HTERT RPE-1 (cell line): ENCODE results near the gene ARF6.
"Not testable (repeated sequence)": the region's sequence is repeated elsewhere in the genome, so short reads cannot be mapped to it uniquely, and the experiment has no call there.

Experiments
- in situ Hi-C: fragments of 300-500 bp; cut with MboI; formaldehyde crosslinking; loops from 4 replicates; pipeline ENCODE4 v1.14.3; 2020; ENCODE audit warnings: low sequenced_read_pairs

Gene ARF6

GRCh38 chr14:49892636-49893308, at the start of gene ARF6:
Gene ARF6 (plus strand): TSS chr14:49893082. CDS start chr14:49893737, 655 bp downstream.
- in situ Hi-C loops, result no loop called here

DNA sequence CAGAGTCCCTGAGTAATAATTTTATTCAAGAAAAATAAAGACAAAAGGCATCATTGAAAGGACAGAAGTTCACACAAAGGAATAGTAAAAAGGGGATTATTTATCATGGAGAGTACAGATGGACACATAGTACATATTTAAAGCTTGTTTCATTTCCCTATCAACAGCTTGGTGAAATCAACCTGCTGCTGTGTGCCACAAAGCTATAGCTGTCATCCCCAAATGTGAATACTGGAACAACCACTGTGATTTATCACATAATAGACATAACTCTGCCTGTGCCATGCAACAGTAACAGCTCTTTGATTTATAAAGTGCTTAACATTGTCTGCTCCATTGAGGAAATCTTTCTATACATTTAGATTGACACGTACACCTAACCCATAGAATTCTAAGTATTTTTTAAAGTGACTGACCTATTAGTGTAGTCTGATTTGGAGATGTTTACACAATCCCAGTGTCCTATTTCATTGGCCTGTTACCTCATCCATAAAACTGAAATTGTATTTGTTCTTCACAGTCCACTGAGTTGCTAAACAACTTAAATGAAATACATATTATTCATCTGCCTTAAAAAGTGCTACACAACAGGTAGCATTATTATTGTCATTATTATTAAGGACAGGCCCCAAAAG, 43.6 kb upstream of the ARF6 start:
- in situ Hi-C loops, result no loop called here

- in situ Hi-C loops, result no loop called here
Observed at GRCh38 chr14:49851813-49852212, 41.1 kb upstream of the ARF6 start.

DNA sequence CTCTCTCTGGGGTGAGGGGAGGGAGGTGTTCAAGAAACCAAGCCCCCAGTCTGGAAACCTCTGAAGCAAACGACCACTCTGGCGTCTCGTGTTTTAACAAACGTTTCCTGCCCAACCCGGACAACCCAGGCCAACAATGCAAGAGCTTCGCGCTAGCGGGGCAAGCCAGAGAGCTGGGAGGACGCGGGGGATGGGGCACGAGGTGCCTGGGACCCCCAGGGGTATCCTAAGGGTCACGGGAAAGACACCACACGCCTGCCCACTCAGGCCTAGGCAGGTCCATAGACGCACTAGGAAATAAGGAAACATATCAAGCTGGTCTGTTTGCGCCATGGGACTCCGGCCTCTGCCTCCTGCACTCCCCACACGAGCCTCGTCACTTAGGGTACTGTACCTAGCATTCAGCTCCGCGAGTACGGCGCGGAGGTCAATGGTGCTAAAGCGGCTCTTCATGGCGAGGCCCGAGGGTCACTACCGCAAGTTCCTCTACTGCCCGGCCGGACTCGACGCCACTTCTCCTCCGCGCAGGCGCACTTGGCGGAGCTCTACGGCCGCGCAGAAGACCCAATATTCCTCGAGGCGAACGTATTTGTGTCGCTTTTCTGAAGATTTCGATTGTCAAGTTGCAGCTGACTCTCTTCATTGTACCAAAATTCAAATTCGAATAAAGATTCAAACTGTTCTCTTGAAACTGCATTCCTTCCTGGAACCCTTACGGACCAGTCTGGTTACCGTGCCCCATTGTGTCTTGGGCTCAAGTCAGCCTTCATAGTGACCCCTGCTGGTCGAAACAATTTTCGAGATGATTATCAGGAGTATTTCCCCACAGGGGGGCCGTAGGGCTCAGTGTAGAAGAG, 40.4 kb upstream of the ARF6 start, which contains the start of gene NEMF:
Gene NEMF (minus strand): TSS at position 488 of the 857 bp plus-strand sequence. CDS start 35 bp downstream, at position 453.
- in situ Hi-C loops, result no loop called here

- in situ Hi-C loops, result no loop called here
Observed at GRCh38 chr14:49853158-49853477, 39.8 kb upstream of the ARF6 start.

GRCh38 chr14:49853572-49854375, 39.1 kb upstream of the ARF6 start:
- in situ Hi-C loops, result no loop called here

DNA sequence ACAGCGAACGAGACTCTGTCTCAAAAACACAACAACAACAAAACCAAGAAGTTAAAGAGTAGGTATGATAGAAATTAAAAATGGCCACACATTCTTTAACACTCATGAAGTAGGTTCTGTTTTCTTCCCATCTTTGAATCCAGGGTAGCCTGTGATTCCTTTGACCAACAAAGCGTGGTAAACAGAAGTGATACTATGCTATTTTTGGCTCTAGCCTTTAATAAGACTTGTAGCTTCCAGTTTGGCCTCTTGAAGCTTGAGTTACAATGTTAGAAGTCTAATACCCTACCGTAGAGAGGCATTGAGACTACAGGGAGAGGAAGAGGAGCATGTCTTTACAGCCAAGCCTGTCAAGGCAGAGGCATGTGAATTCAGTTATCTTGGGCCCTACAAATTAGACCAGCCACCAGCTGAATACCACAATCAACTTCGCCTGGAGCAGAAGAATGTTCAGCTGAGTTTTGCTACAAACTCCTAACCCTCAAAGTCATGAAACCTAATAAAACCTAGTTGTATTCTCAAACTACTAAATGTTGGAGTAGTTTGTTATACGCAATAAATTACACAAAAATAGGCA, 35.4 kb upstream of the ARF6 start:
- in situ Hi-C loops, result no loop called here

GRCh38 chr14:49858383-49858782, 34.5 kb upstream of the ARF6 start:
- in situ Hi-C loops, result no loop called here

GRCh38 chr14:49860988-49861698, 31.7 kb upstream of the ARF6 start:
- in situ Hi-C loops, result no loop called here

DNA sequence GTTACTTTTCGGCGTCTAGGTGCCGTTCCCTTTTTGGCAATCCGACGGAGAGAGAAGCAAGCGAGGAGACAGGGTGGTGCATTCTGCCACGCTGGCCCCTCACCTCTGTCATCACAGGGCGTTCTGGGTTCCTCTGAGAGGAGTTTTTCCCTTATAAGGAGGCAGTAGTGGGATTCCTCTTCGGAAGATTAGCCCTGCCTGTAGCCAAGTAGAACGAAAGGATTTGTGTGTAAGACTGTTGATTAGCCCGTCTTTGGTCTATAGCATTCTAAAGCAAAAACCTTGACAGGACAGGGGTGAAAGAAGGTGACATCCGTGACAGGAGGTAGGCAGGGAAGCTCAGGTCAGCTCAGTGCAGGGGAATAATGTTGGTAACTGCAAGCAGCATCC, 31.2 kb upstream of the ARF6 start:
- in situ Hi-C loops, result no loop called here

DNA sequence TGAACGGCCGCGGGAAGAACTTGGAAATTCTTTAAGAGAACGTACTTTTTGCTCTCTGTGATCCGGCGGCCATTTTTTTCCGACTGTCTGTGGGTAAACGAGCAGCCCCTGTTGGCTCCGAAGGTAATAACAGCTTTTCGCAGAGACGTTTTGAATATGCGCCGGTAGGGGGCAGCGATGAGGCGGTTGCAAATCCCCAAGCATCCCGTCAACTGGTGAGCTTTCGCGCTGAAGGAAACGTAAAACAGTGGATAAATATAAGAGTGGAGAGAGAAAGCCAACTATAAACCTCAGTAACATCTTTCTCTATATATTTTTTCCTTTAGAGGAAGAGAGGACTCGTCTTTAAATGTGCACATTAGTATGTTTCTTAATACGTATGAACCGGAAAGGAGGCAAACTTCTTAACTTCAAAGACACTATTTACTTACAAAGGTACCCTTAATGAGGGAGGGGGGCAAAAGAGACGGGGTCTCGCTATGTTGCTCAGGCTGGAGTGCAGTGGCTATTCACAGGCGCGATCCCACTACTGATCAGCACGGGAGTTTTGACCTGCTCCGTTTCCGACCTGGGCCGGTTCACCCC, 30.7 kb upstream of the ARF6 start:
- in situ Hi-C loops, result no loop called here

DNA sequence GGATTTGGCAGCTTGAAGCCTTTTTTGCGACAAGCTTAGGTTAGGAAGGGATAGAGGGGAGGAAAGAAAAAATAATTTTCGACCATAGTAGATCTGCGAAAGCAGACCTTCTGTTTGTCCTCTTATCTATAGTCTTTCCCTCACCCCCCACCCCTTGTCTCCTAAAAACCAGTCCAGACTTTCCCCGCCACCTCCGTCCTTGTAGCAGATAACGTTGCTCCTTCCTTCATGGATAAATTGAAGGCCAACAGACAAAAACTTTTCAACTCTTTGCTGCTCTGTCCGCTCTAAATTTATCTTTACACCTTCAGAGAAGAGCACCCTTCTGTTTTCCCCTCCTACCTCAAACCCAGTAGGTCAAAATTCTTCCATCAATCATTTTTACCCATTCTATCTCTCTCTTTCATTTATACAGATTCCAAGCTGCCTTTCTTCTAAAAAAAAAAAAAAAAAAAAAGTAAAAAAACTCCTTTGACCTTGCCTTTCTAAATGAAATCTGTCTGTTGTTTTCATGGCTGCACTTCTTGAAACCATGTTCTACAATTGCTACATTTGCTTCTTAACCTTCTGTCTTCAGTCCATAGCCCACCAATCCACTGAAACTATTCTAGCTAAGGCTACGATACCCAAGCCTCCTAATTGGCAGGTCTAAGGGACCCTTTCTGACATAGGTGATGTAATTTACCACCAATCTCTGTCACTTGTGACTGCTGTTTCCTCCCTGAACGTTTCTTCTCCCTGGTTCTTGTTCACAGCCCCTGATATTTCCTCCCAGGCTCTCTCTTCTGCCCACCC, 29.2 kb upstream of the ARF6 start:
- in situ Hi-C loops, result no loop called here

DNA sequence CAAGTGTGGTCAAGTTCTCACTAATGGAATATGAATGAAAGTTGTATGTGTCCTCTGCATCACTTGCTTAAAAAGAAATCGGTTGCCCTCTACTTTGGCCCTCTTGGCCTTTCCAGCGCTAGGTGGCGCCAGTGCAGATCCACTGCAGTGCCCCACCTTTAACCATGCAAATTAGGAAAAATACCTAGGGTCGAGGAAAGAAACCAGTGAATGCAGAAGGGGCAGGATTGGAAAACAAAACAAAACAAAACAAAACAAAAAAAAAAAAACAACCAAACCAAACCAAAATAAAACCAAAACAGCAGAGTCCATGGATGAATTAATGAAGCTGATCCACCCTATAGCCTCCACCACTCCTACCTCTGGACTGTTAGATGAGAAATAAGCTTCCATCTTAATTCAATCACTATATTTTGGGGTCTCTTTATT, 27.4 kb upstream of the ARF6 start:
- in situ Hi-C loops, result no loop called here

- in situ Hi-C loops, result no loop called here
Observed at GRCh38 chr14:49867831-49868719, 24.8 kb upstream of the ARF6 start.

GRCh38 chr14:49868720-49869114, 24.2 kb upstream of the ARF6 start:
- in situ Hi-C loops, result no loop called here

DNA sequence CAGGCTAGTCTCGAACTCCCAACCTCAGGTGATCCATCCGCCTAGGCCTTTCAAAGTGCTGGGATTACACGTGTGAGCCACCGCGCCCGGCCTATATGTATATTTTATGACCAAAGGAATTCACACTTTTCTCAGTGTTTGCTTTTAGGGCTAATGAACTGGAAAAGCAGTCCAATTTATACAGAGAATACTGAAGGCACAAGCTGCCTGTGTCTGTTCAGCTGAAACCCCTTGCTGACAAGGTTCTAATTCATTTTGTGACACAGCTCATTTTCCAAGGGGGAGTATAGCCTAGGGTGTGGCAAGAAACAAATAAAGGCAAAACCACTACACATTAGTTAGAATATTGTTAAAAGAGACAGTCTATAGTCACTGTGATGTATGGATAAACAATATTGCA, 22.0 kb upstream of the ARF6 start:
- in situ Hi-C loops, result no loop called here

- in situ Hi-C loops, result not testable (repeated sequence)
Observed at GRCh38 chr14:49873548-49873947, 19.3 kb upstream of the ARF6 start.

GRCh38 chr14:49875640-49876198, 17.2 kb upstream of the ARF6 start:
- in situ Hi-C loops, result no loop called here
